ENCODE data around the gene ZNF653. TPM values are rescaled to one million over a fixed set of nuclear protein-coding genes. Genes with fewer than 3 reads are reported as not detected.
A peak's percentile ranks its signal among the peaks of the same experiment; 100 is the strongest.

The ZNF653 gene
- total RNA-seq, 1 experiment from 2014 or later: 8.8 TPM

- Mint-ChIP-seq H3K27ac (ENCODE audit: unreplicated experiment) (peak overlapping the region; percentile 88), H3K9me3 (ENCODE audit: low read depth, unreplicated experiment) (no peaks in the 10 kb centered on the region), H3K36me3 (ENCODE audit: insufficient read depth, unreplicated experiment) (peaks cover 38% of the 10 kb centered on the region), H3K4me3 (ENCODE audit: low read depth, unreplicated experiment) (peak overlapping the region; percentile 78), H3K4me1 (ENCODE audit: low read depth, unreplicated experiment) (no peaks in the 10 kb centered on the region), H3K27me3 (ENCODE audit: unreplicated experiment) (no peaks in the 10 kb centered on the region)
- no peak for DNase-seq
- CTCF ChIA-PET: no interaction called here
- BruUV-seq (replicated peaks): no TSS peak
- intact Hi-C loops (cut with micrococcal nuclease; ENCODE audit: unreplicated experiment): no loop called here
- TF ChIP-seq, protein P1, sequence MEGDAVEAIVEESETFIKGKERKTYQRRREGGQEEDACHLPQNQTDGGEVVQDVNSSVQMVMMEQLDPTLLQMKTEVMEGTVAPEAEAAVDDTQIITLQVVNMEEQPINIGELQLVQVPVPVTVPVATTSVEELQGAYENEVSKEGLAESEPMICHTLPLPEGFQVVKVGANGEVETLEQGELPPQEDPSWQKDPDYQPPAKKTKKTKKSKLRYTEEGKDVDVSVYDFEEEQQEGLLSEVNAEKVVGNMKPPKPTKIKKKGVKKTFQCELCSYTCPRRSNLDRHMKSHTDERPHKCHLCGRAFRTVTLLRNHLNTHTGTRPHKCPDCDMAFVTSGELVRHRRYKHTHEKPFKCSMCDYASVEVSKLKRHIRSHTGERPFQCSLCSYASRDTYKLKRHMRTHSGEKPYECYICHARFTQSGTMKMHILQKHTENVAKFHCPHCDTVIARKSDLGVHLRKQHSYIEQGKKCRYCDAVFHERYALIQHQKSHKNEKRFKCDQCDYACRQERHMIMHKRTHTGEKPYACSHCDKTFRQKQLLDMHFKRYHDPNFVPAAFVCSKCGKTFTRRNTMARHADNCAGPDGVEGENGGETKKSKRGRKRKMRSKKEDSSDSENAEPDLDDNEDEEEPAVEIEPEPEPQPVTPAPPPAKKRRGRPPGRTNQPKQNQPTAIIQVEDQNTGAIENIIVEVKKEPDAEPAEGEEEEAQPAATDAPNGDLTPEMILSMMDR (IDR thresholded peaks at IDR 0.05; ENCODE audit: unreplicated experiment): no peak
Observed at GRCh38 chr19:11504502-11505031, 1.1 kb downstream of the ZNF653 start.

DNA sequence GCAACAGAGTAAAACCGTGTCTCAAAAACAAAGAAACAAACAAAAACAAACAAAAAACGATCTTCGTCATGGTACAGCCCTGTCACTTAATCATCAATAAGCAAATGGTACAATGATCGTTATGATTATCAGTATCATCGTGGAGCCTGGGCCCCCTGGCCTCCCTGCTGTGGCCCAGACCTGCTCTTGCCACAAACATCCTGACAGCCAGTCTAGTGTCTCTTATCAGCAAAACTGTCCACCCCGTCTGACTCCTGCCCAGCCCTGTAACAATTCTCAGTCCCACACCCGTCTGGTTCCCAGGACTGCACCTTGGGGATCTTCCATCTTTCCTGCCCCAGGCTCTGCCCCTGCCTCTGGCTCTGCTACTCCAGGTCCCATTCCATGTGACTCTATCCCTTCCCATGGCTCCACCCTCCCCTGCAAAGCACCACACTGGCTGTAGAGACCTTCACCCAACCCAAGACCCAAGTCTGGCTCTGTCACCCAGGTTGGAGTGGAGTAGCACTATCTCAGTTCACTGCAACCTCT, 5.7 kb downstream of the ZNF653 start:
- Mint-ChIP-seq H3K27ac (ENCODE audit: unreplicated experiment) (no peak overlapping the region), H3K4me1 (ENCODE audit: low read depth, unreplicated experiment) (no peaks in the 10 kb centered on the region), H3K36me3 (ENCODE audit: insufficient read depth, unreplicated experiment) (peaks cover 11% of the 10 kb centered on the region), H3K27me3 (ENCODE audit: unreplicated experiment) (no peaks in the 10 kb centered on the region), H3K4me3 (ENCODE audit: low read depth, unreplicated experiment) (no peak overlapping the region), H3K9me3 (ENCODE audit: low read depth, unreplicated experiment) (no peaks in the 10 kb centered on the region)
- BruUV-seq (replicated peaks): no TSS peak
- DNase-seq: no peak
- CTCF ChIA-PET: interaction anchor here (0.6 kb wide), 1 partner anchor 206 kb away, joined by 6 read pairs; no protein-coding TSS in a partner anchor
- TF ChIP-seq, protein P1 (IDR thresholded peaks at IDR 0.05; ENCODE audit: unreplicated experiment): no peak
- intact Hi-C loops (cut with micrococcal nuclease; ENCODE audit: unreplicated experiment): no loop called here

- no TSS peak for BruUV-seq (replicated peaks)
- Mint-ChIP-seq H3K4me1 (ENCODE audit: low read depth, unreplicated experiment) (no peaks in the 10 kb centered on the region), H3K9me3 (ENCODE audit: low read depth, unreplicated experiment) (no peaks in the 10 kb centered on the region), H3K27ac (ENCODE audit: unreplicated experiment) (no peak overlapping the region), H3K27me3 (ENCODE audit: unreplicated experiment) (no peaks in the 10 kb centered on the region), H3K4me3 (ENCODE audit: low read depth, unreplicated experiment) (no peak overlapping the region), H3K36me3 (ENCODE audit: insufficient read depth, unreplicated experiment) (peaks cover 5% of the 10 kb centered on the region)
- DNase-seq: no peak
- CTCF ChIA-PET: no interaction called here
- intact Hi-C loops (cut with micrococcal nuclease; ENCODE audit: unreplicated experiment): no loop called here
- TF ChIP-seq, protein P1 (IDR thresholded peaks at IDR 0.05; ENCODE audit: unreplicated experiment): no peak
Observed at GRCh38 chr19:11499220-11499726, 6.4 kb downstream of the ZNF653 start.

DNA sequence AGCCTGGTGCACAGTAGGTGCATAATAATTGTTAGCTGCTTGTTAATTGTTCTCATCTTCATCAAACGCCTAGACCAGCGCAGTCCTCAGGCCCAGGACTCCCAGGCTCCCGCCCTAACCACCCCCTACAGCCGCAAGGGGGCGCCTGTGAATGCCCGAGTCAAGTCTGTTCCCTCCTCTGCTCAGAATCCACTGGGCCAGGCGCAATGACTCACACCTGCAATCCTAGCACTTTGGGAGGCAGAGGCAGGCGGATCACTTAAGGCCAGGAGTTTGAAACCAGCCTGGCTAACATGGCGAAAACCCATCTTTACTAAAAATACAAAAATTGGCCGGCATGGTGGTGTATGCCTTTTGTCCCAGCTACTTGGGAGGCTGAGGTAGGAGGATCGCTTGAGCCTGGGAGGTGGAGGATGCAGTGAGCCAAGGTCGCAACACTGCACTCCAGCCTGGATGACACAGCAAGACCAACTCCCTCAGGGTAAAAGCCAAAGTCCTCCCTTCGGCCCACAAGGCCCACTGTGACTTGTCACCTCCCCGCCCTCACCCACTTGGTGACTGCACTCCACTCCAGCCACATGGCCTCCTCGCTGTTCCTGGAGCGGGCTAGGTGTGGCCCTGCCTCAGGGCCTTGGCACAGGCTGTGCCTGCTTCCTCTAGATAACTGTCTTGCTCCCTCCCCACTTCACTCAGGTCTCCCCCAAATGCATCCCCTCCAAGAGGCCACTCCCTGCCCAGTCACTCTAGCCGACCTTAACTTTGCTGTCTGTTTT, 9.1 kb downstream of the ZNF653 start:
- Mint-ChIP-seq H3K9me3 (ENCODE audit: low read depth, unreplicated experiment) (no peaks in the 10 kb centered on the region), H3K36me3 (ENCODE audit: insufficient read depth, unreplicated experiment) (peaks cover 5% of the 10 kb centered on the region), H3K27me3 (ENCODE audit: unreplicated experiment) (no peaks in the 10 kb centered on the region), H3K27ac (ENCODE audit: unreplicated experiment) (no peak overlapping the region), H3K4me3 (ENCODE audit: low read depth, unreplicated experiment) (no peak overlapping the region), H3K4me1 (ENCODE audit: low read depth, unreplicated experiment) (no peaks in the 10 kb centered on the region)
- intact Hi-C loops (cut with micrococcal nuclease; ENCODE audit: unreplicated experiment): no loop called here
- no TSS peak for BruUV-seq (replicated peaks)
- CTCF ChIA-PET: no interaction called here
- TF ChIP-seq, protein P1 (IDR thresholded peaks at IDR 0.05; ENCODE audit: unreplicated experiment): peak; percentile 36
- peak; percentile 59 for DNase-seq

All from Calu3 (cell line).